HG03066 (cell line): ENCODE measurements around the gene KANSL2.
"Not testable (repeated sequence)": the region's sequence is repeated elsewhere in the genome, so short reads cannot be mapped to it uniquely, and the experiment has no call there.

ENCODE experiments used
- ATAC-seq: cut with Tn5 transposase; IDR thresholded peaks from one replicate; pipeline ENCODE4 v1.9.1; 2021; ENCODE audit warnings: low read depth; ENCODE audit not compliant: unreplicated experiment

Gene KANSL2

GRCh38 chr12:48686037-48686595, 4.1 kb upstream of the KANSL2 start:
- no peak for ATAC-seq

GRCh38 chr12:48683534-48683933, 1.5 kb upstream of the KANSL2 start:
- ATAC-seq = no peak

GRCh38 chr12:48682927-48683326, 889 bp upstream of the KANSL2 start:
- no peak for ATAC-seq

GRCh38 chr12:48682533-48682905, 481 bp upstream of the KANSL2 start:
- not testable (repeated sequence) for ATAC-seq

GRCh38 chr12:48681399-48681709, 684 bp downstream of the KANSL2 start:
- ATAC-seq = no peak

- no peak for ATAC-seq
Measured at GRCh38 chr12:48680861-48681260, 1.2 kb downstream of the KANSL2 start.

DNA sequence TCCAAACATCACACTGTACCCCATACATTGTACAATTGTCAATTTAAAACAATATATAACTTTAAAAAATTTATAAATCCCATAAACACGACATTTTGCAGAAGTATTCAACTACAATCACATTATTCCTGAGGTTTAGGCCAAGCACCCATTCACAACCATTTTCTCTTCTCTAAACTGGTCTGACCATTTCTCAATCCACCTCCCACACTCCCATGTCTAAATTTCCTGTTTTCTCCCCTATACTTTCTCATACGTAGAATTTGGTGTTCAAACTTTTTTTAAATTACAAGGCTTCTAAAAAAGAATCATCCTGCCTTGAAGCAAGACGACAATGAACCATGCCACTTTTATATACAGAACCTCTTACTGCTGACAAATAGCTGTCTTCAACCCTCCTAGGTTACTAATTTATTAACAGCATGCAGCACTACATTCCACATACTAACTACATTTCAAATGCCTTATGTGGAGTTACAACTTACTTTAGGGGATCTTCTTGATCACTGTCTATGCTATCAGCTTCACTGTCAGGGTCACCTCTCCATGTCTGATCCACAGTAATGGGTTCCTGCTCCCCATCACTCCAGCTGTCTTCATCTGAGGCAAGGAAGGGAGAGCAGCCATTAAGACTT, 3.4 kb downstream of the KANSL2 start:
- no peak for ATAC-seq

- ATAC-seq = no peak
Measured at GRCh38 chr12:48671231-48671856, 10.7 kb downstream of the KANSL2 start.

GRCh38 chr12:48668996-48669395, 13.0 kb downstream of the KANSL2 start:
- no peak for ATAC-seq

DNA sequence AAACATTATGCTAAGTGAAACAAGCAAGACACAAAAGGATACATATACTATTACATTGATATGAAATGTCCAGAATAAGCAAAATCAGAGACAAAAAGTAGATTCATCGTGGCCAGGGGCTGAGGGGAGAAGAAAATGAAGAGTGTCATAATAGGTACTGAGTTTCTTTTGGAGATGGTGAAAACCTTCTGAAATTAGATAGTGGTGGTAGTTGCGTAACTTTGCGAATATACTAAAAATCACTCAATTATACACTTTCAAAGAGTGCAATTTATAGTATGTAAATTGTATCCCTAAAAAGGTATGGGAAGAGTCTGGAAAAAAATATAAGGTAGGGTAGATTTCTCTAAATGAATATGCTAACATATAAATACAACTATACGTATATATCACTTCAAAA, 22.2 kb downstream of the KANSL2 start:
- no peak for ATAC-seq

GRCh38 chr12:48651681-48652080, 30.4 kb downstream of the KANSL2 start:
- ATAC-seq = no peak

DNA sequence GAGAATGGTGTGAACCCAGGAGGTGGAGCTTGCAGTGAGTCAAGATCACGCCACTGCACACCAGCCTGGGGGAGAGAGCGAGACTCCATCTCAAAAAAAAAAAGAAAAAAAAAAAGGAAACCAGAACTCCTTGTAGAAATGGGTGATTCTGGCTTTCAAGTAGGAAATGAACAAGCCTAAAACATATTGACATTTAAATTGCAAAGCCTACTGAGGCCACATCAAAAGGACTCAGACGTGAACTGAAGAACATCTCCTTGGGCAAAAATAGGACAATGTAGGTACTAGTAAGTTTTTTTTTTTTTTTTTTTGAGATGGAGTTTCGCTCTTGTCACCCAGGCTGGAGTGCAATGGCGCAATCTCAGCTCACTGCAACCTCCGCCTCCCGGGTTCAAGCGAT, 36.7 kb downstream of the KANSL2 start:
- ATAC-seq = not testable (repeated sequence)

DNA sequence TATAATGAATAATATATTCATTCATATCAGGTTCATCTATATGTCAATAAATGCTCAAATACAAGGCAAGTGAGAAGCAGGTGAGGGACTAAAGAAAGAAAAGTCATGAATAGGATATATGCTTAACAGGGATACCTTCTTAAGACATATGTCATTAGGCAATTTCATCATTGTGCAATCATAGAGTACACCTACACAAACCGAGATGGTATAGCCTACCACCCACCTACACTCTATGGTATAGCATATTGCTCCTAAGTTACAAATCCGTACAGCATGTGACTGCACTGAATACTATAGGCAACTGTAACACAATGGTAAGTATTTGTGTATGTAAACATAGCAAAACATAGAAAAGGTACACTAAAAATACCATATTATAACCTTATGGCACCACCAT, 39.0 kb downstream of the KANSL2 start:
- no peak for ATAC-seq

- ATAC-seq = not testable (repeated sequence)
Measured at GRCh38 chr12:48641752-48642555, 40.1 kb downstream of the KANSL2 start.

DNA sequence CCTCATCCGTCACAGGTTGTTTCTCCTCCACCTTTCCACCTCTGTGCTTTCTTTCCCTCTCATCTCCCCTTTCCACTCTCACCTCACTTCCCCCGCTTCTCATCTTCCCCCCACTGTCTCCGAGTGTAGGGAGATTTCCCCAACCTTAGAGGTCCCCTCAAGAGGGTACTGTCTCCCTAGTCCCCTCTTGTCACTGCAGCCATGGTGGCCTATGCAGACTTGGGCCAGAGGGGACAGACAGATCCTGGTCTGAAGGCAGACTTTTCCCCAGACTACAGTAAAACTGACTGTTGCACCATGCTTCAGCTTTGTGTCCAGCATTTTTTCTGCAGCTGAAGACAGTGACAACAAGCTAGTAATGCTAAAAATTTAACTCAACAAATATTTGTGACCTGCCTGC, 41.2 kb downstream of the KANSL2 start:
- no peak for ATAC-seq

DNA sequence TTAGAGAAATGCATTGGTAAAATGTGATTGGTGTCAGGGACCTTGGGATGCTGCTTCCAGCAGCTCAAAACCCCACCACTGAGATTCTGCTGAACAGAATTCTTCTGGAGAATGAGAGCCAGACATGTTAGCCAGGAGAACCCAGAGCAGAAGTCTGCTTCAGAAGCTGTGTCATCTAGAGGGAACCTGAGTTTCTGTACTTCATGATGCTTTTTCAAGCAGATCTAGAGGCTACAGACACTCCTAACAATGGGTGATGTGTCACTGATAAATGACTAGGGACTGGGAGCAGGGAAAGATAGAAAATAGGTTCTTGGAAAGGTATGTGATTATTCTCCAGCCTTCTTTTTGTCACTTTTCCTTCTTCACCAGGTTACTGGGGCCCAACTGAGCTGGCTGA, 41.6 kb downstream of the KANSL2 start:
- no peak for ATAC-seq

DNA sequence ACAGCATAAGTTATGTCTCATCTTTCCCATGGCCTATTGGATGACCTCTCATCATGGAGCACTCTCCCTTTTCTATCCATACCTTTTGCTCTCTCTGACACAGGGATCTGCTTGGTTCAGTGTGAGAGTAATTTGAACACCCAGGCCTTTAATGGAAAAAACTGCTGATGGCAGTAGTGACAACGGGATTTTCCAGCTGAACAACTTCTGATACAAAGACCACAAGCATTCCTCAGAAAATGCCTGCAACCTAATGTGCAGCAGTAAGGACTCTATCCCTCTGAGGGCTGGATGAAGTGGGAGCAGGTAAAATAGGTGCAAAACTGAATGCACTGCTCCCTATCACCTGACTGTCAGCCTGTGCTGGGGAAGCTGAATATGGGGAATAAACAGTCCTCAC, 51.0 kb downstream of the KANSL2 start:
- ATAC-seq = no peak

- ATAC-seq = no peak
Measured at GRCh38 chr12:48630346-48630745, 51.7 kb downstream of the KANSL2 start.

- no peak for ATAC-seq
Measured at GRCh38 chr12:48629541-48629940, 52.5 kb downstream of the KANSL2 start.

DNA sequence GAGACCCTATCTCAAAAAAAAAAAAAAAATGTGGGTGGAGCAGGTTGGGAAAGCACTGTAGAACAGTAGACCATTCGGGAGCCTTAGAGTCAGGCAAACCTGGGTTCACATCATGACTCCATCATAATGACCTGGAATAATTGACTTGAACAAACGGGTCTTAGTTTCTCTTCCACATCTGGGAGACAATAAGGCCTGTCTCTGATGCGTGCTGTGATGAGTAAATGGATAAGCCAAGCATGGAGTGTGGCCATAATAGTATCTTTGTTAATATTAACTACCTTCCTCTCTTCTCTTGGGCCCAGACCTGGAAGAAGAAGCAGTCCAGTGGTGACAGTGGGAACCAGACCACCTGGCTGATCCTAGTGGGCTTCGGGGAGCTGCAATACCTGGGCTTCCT, 54.5 kb downstream of the KANSL2 start:
- ATAC-seq = no peak

DNA sequence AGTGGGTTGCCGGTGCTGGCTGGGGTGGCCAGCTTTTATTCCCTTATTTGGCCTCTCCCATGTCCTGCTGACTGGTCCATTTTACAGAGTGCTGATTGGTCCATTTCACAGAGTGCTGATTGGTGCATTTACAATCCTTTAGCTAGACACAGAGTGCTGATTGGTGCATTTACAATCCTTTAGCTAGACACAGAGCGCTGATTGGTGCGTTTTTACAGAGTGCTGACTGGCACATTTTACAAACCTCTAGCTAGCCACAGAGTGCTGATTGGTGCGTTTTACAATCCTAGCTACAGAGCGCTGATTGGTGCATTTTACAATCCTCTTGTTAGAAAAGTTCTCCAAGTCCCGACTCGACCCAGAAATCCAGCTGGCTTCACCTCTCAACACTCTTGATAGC, 59.0 kb downstream of the KANSL2 start:
- not testable (repeated sequence) for ATAC-seq

DNA sequence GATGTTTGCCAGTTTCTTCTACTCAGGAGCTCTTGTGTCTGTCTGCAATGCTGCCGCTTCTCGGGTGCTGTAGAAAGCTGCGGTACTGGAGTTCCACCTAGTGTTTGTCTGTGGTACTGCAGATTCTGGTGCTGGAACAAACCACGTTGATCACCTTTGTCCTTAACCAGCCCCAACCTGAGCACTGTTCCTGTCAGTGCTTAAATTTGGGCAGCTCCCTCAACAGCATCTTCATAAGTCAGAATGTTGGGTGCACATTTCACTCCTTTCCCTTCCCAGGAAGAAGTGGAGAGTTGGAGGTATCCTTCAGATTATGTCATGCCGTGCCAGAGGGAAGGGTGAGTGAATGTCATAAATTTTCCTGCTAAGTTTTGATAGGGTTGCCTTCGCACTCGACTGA, 63.5 kb downstream of the KANSL2 start:
- no peak for ATAC-seq
